Measurements from ENCODE around the gene BCAP31.

- no peak for TF ChIP-seq CTCF (IDR thresholded peaks at IDR 0.05)
- no peak for TF ChIP-seq POLR2A (IDR thresholded peaks at IDR 0.05)
Measured at GRCh38 chrX:153764786-153765137, 40.6 kb upstream of the BCAP31 start.
